Measurements from ENCODE around the gene LENG8.
"Not testable (repeated sequence)": the region's sequence is repeated elsewhere in the genome, so short reads cannot be mapped to it uniquely, and the experiment has no call there.

The LENG8 gene

GRCh38 chr19:54489766-54490165, 40.8 kb downstream of the LENG8 start:
- H3K9me3 Mint-ChIP-seq = no peaks in the 10 kb centered on the region
- no peaks in the 10 kb centered on the region for H3K4me1 Mint-ChIP-seq (ENCODE audit: low read depth)
- H3K27me3 Mint-ChIP-seq (ENCODE audit: low read depth) = peaks cover 26% of the 10 kb centered on the region
- H3K27ac Mint-ChIP-seq = no peak overlapping the region
- H3K4me3 Mint-ChIP-seq = no peak overlapping the region
- no peaks in the 10 kb centered on the region for H3K36me3 Mint-ChIP-seq (ENCODE audit: low read depth)

GRCh38 chr19:54492568-54492967, 43.6 kb downstream of the LENG8 start:
- Mint-ChIP-seq H3K36me3 (ENCODE audit: low read depth) (no peaks in the 10 kb centered on the region), H3K9me3 (no peaks in the 10 kb centered on the region), H3K4me3 (no peak overlapping the region), H3K27me3 (ENCODE audit: low read depth) (peaks cover 35% of the 10 kb centered on the region), H3K4me1 (ENCODE audit: low read depth) (peaks cover 4% of the 10 kb centered on the region), H3K27ac (no peak overlapping the region)

- H3K27ac Mint-ChIP-seq; H3K36me3 Mint-ChIP-seq (ENCODE audit: low read depth); H3K4me3 Mint-ChIP-seq; H3K9me3 Mint-ChIP-seq; H3K4me1 Mint-ChIP-seq (ENCODE audit: low read depth): not testable (repeated sequence)
- H3K27me3 Mint-ChIP-seq (ENCODE audit: low read depth) = peaks cover 40% of the 10 kb centered on the region
Observed at GRCh38 chr19:54493056-54493455, 44.1 kb downstream of the LENG8 start.

DNA sequence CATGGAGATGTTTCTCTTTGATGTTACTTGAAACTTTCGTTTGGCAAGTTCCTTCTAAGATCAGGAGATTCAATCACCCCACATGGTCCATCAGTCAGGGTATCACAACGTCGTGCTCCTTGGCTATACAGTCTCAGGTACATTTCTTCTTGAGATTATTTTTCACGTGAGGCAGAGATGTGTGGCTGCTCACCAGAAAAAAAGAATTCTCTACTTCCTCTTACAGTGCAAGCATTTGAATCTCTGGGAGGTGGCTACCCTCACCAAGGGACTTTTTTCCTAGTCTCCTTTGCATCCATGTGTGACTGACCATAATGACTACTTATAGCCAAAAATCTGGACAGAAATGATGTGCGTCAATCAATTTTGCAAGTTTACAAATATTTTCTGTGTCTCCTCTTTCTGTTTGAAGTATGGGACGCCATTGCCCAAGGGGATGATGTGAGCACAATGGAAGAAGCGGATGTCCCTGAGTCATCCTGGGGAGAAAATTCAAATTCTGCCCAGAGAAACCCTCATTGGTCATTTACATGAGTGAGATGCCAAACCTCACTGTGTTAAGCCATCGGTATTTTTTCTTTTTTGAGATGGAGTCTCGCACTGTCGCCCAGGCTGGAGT, 45.1 kb downstream of the LENG8 start:
- H3K4me3 Mint-ChIP-seq = no peak overlapping the region
- H3K27me3 Mint-ChIP-seq (ENCODE audit: low read depth) = peaks cover 41% of the 10 kb centered on the region
- no peaks in the 10 kb centered on the region for H3K9me3 Mint-ChIP-seq
- H3K4me1 Mint-ChIP-seq (ENCODE audit: low read depth) = peaks cover 9% of the 10 kb centered on the region
- no peaks in the 10 kb centered on the region for H3K36me3 Mint-ChIP-seq (ENCODE audit: low read depth)
- no peak overlapping the region for H3K27ac Mint-ChIP-seq

DNA sequence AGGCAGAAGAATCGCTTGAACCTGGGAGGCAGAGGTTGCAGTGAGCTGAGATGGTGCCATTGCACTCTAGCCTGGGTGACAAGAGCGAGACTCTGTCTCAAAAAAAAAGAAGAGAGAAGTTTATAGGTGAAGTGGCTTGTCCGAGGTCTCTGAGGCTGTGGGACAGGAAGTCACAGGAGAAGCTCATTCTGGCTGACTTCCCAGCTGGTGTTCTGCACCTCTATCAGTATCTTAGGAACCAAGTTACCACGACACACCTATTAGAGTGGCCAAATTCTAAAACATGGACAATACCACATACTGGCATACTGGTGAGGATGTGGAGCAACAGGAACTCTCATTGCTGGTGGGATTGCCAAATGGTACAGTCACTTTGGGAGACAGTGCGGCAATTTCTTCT, 46.3 kb downstream of the LENG8 start:
- H3K9me3 Mint-ChIP-seq; H3K27ac Mint-ChIP-seq; H3K36me3 Mint-ChIP-seq (ENCODE audit: low read depth); H3K4me3 Mint-ChIP-seq: not testable (repeated sequence)
- H3K27me3 Mint-ChIP-seq (ENCODE audit: low read depth) = peaks cover 41% of the 10 kb centered on the region
- peaks cover 12% of the 10 kb centered on the region for H3K4me1 Mint-ChIP-seq (ENCODE audit: low read depth)

- not testable (repeated sequence) for H3K27ac Mint-ChIP-seq
Observed at GRCh38 chr19:54497747-54498450, 48.9 kb downstream of the LENG8 start.

DNA sequence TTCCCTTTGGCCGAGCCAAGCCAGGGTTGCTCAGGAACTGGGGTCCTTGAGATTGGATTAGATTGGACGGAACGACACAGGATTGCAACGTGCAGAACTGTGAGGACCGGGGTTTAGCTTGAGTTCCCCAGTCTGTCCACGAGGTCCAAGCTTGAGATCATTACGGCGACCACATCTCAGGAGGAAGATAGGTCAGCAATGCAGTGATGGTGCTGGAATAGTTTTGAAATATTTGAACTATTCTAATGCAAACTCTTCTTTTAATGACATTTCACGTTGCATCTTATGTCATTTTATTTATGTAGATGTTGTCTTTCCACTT, 49.4 kb downstream of the LENG8 start:
- not testable (repeated sequence) for H3K9me3 Mint-ChIP-seq; H3K36me3 Mint-ChIP-seq (ENCODE audit: low read depth); H3K27ac Mint-ChIP-seq; H3K4me3 Mint-ChIP-seq
- H3K27me3 Mint-ChIP-seq (ENCODE audit: low read depth) = peaks cover 34% of the 10 kb centered on the region
- H3K4me1 Mint-ChIP-seq (ENCODE audit: low read depth) = peaks cover 17% of the 10 kb centered on the region

More at GRCh38 chr19:54497747-54498450, 48.9 kb downstream of the LENG8 start:
- not testable (repeated sequence) for H3K9me3 Mint-ChIP-seq; H3K36me3 Mint-ChIP-seq (ENCODE audit: low read depth); H3K4me3 Mint-ChIP-seq
- Mint-ChIP-seq H3K4me1 (ENCODE audit: low read depth) (peaks cover 17% of the 10 kb centered on the region), H3K27me3 (ENCODE audit: low read depth) (peaks cover 34% of the 10 kb centered on the region)

DNA sequence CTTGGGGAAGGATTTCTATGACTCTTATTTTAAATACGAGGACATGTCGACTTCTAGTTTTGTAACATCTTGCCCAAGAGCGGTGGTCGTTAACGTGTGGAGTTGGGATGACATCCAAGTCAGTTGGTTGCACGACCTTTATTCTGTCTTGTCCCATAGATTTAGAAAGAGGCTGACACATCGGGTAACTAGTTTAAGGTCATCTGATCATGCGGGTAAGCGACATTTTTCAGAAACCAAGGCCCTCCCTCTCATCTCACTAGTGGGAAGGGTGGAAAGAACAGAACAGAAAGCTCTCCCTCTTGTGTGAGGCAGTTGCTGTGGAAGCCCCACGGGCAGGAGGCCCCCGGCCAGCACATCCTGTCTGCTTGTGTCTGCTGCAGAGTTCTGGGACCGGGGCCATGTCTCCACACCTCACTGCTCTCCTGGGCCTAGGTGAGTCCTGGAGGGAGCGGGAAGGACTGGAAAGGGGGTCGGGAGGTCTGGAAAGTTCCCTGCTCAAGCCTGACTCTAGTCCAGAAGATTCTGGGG, 53.6 kb downstream of the LENG8 start, which contains the start of gene LAIR2:
LAIR2 (plus strand) TSS at position 314 of the 531 bp plus-strand sequence; CDS start at position 402, 88 bp downstream.
- Mint-ChIP-seq H3K27ac (peak within 1 kb of the TSS; percentile 46), H3K36me3 (ENCODE audit: low read depth) (no peaks in the 10 kb centered on the region), H3K4me3 (peak within 1 kb of the TSS; percentile 24), H3K27me3 (ENCODE audit: low read depth) (peaks cover 17% of the 10 kb centered on the region), H3K4me1 (ENCODE audit: low read depth) (peaks cover 23% of the 10 kb centered on the region), H3K9me3 (no peaks in the 10 kb centered on the region)

DNA sequence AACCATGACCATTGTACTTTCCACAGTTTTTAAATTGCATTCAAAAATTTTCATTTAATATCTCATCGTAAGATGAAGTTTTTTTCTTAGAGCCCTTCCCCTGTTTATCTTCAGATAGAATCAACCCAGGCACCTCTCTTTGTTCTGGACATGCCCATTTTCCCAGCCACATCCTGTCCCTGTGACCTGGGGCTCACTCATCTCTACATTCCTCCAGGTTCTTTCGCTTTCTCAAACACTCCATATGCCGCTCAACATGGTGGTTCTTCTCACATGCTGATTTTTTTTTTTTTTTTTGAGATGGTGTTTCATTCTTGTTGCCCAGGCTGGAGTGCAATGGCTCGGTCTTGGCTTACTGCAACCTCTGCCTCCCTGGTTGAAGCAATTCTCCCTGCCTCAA, 56.5 kb downstream of the LENG8 start:
- not testable (repeated sequence) for H3K27me3 Mint-ChIP-seq (ENCODE audit: low read depth); H3K4me3 Mint-ChIP-seq; H3K36me3 Mint-ChIP-seq (ENCODE audit: low read depth); H3K9me3 Mint-ChIP-seq; H3K27ac Mint-ChIP-seq
- peaks cover 19% of the 10 kb centered on the region for H3K4me1 Mint-ChIP-seq (ENCODE audit: low read depth)

DNA sequence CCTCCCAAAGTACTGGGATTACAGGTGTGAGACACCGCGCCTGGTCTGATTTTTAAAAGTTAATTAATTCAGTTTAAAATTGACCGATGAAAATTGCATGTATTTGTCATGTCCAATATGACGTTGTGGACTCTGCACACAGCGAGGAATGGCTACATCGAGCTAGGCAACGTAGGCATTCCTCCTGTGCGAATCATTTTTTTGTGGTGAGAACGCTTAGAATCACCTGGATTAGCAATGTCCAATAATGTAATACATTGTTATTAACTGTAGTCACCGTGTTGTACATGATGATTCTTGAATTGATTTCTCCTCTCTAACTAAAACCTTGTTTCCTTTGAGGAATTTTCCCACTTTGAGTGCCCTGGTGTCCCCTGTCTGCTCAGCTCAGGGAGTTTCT, 57.1 kb downstream of the LENG8 start:
- Mint-ChIP-seq H3K4me3 (no peak overlapping the region), H3K36me3 (ENCODE audit: low read depth) (no peaks in the 10 kb centered on the region), H3K9me3 (no peaks in the 10 kb centered on the region), H3K27me3 (ENCODE audit: low read depth) (peaks cover 4% of the 10 kb centered on the region), H3K4me1 (ENCODE audit: low read depth) (peaks cover 19% of the 10 kb centered on the region), H3K27ac (no peak overlapping the region)

- not testable (repeated sequence) for H3K9me3 Mint-ChIP-seq; H3K36me3 Mint-ChIP-seq (ENCODE audit: low read depth); H3K4me3 Mint-ChIP-seq; H3K27ac Mint-ChIP-seq; H3K27me3 Mint-ChIP-seq (ENCODE audit: low read depth)
- peaks cover 19% of the 10 kb centered on the region for H3K4me1 Mint-ChIP-seq (ENCODE audit: low read depth)
Observed at GRCh38 chr19:54507038-54507717, 58.2 kb downstream of the LENG8 start.

DNA sequence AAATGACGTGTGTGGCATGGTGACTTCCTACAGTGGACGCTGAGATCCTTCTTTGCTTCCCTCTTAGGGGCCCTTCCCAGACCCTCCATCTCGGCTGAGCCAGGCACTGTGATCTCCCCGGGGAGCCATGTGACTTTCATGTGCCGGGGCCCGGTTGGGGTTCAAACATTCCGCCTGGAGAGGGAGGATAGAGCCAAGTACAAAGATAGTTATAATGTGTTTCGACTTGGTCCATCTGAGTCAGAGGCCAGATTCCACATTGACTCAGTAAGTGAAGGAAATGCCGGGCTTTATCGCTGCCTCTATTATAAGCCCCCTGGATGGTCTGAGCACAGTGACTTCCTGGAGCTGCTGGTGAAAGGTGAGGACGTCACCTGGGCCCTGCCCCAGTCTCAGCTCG, 58.8 kb downstream of the LENG8 start:
- Mint-ChIP-seq H3K27me3 (ENCODE audit: low read depth) (peaks cover 4% of the 10 kb centered on the region), H3K27ac (no peak overlapping the region), H3K4me1 (ENCODE audit: low read depth) (peaks cover 14% of the 10 kb centered on the region), H3K36me3 (ENCODE audit: low read depth) (no peaks in the 10 kb centered on the region), H3K4me3 (no peak overlapping the region), H3K9me3 (no peaks in the 10 kb centered on the region)

- not testable (repeated sequence) for H3K27ac Mint-ChIP-seq; H3K9me3 Mint-ChIP-seq; H3K36me3 Mint-ChIP-seq (ENCODE audit: low read depth); H3K4me3 Mint-ChIP-seq
- Mint-ChIP-seq H3K4me1 (ENCODE audit: low read depth) (peaks cover 14% of the 10 kb centered on the region), H3K27me3 (ENCODE audit: low read depth) (peaks cover 10% of the 10 kb centered on the region)
Observed at GRCh38 chr19:54508487-54508886, 59.5 kb downstream of the LENG8 start.

DNA sequence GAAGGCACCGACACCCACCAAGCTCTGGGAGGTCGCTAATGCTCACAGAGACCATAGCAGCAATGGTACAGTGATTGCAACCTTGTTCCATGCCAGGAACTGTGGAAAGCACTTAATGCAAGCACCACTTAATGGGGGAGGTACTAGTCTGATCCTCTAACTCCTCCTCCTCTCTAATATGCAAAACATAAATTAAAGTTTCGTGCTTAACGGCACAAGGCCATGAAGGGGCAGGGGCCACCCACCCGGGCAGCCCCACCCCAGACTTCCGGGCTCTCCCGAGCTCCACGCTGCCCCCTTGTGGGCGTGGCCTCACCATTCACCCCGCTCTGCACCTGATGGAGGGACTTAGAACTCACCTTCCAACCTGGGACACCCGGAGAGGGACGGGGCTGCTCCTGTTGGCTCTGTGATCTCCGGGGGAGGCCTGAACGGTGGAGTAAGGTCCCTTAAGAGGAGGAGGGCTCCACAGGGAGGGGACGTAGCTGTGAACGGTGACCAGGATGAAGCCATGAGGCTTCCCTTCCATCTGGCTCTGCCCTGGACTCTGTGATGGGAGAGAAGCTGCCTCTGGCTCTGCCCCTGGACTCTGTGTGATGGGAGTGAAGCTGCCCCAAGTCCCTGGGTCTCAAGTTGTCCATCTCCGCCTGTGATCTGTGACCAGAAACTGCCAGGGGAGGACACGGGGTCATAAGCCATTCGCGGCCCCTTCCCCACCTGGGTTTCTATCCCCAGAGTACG, 60.4 kb downstream of the LENG8 start:
- H3K27me3 Mint-ChIP-seq (ENCODE audit: low read depth) = peaks cover 11% of the 10 kb centered on the region
- H3K27ac Mint-ChIP-seq; H3K36me3 Mint-ChIP-seq (ENCODE audit: low read depth); H3K4me3 Mint-ChIP-seq; H3K9me3 Mint-ChIP-seq: not testable (repeated sequence)
- H3K4me1 Mint-ChIP-seq (ENCODE audit: low read depth) = peaks cover 14% of the 10 kb centered on the region
